Erythroblast (primary cell): ENCODE results near the gene SLX4.
"Not testable (repeated sequence)": the region's sequence is repeated elsewhere in the genome, so short reads cannot be mapped to it uniquely, and the experiment has no call there.

Source experiments
- DNase-seq, 2 experiments: peaks; one replicate each; lab custom pipeline; 2025; lab: John Stamatoyannopoulos, UW
- GATA1 ChIP-seq: IDR thresholded peaks from 2 replicates; pipeline ENCODE4 v1.6.1; 2011; ENCODE audit warnings: low read depth, mild to moderate bottlenecking, control low read depth, low read length, moderate library complexity
- POLR2A ChIP-seq: IDR thresholded peaks from 2 replicates; pipeline ENCODE4 v1.6.1; 2011; ENCODE audit warnings: mild to moderate bottlenecking, low read length

The SLX4 gene

GRCh38 chr16:3611146-3611975 is at the start of gene SLX4:
Gene SLX4 (minus strand): TSS chr16:3611606. CDS start chr16:3608964, 2,642 bp downstream.
- peak; percentile 85 for TF ChIP-seq POLR2A
- TF ChIP-seq GATA1 = no peak
- DNase-seq = peak; percentile 95 to 98

- DNase-seq = no peak
- TF ChIP-seq POLR2A (no peak), GATA1 (no peak)
These were observed 47.8 kb upstream of the SLX4 start for GRCh38 chr16:3659251-3659650.

GRCh38 chr16:3656491-3657468 is 45.4 kb upstream of the SLX4 start:
- DNase-seq = no peak
- TF ChIP-seq POLR2A (no peak), GATA1 (no peak)

- DNase-seq = not testable (repeated sequence)
These were observed 44.7 kb upstream of the SLX4 start for GRCh38 chr16:3656160-3656490.

GRCh38 chr16:3655396-3656159 is 44.2 kb upstream of the SLX4 start:
- TF ChIP-seq GATA1 = no peak
- no peak for TF ChIP-seq POLR2A
- DNase-seq = no peak

GRCh38 chr16:3655030-3655395 is 43.6 kb upstream of the SLX4 start:
- TF ChIP-seq POLR2A (no peak), GATA1 (no peak)
- DNase-seq = no peak

- no peak for TF ChIP-seq POLR2A
- no peak for TF ChIP-seq GATA1
- peak; percentile 75 to 85 for DNase-seq
These were observed 43.0 kb upstream of the SLX4 start, which contains the start of gene DNASE1 for GRCh38 chr16:3654249-3654991. Gene DNASE1 (plus strand): TSS chr16:3654691. CDS start chr16:3655374, 683 bp downstream.

- no peak for DNase-seq
- no peak for TF ChIP-seq POLR2A
- TF ChIP-seq GATA1 = no peak
These were observed 41.2 kb upstream of the SLX4 start for GRCh38 chr16:3652373-3653195.

- TF ChIP-seq POLR2A = no peak
- TF ChIP-seq GATA1 = no peak
- no peak for DNase-seq
These were observed 40.3 kb upstream of the SLX4 start for GRCh38 chr16:3651461-3652372.

GRCh38 chr16:3650631-3651265 is 39.3 kb upstream of the SLX4 start:
- DNase-seq = no peak
- TF ChIP-seq GATA1 = no peak
- TF ChIP-seq POLR2A = no peak
